ENCODE measurements around the gene GIPC3.
"Not testable (repeated sequence)": the region's sequence is repeated elsewhere in the genome, so short reads cannot be mapped to it uniquely, and the experiment has no call there.

Gene GIPC3

DNA sequence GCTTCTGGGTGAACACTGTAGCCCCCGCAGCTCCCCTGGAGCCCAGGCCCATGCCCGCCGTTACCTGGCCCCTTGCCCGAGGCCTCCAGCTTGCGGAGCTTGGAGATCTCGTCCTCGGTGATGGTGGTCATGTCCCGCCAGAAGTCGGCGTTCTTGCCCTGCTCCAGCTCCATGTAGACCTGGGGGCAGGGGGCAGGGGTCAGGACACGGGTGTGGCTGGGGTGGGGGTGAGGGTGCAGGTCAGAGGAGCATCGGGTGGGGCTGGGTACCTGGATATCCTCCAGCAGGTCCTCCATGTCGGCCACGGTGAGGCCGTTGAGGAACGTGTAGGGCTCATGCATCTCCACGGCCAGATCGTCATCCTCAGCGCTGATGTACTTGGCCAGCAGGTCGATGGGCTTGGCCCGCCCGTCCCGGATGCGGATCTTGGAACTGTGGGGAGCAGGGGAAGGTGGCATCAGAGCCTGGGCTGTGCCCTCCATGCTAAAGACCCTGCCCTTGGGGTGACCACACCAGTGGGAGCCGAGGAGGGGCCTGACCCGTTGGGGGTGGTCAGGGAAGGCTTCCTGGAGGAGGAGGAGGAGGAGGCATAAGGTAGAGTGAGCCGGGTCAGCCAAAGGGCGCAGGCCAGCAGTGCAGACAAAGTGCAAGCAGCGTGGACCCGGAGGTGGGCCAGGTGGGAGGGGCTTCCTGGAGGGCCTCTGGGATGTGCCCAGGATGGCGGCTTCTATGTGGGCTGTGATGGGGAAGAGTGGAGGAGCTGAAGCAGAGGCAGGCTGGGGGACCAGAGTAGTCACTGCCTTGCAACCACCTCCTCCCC, 33.7 kb downstream of the GIPC3 start:
- no peak for DNase-seq (ENCODE audit: low read depth)

DNA sequence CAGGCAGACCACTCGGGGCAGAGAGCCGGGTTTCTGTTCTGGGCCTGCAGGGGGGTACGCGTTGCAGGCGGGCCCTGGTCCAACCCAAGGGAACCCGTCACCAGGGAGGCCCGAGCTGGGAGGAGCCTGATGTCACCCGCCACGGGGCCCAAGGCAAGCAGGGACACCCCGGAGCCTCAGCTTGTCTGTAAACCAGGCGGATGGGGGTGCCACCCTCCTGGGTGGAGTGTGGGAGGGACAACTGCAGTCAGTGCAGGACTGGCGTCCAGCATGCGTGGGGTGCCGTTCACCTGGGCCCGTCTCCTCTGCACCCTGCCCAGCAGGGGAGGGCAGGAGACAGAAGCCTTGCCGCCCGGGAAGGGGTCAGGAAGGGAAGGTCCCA, 34.3 kb downstream of the GIPC3 start:
- no peak for DNase-seq (ENCODE audit: low read depth)

DNA sequence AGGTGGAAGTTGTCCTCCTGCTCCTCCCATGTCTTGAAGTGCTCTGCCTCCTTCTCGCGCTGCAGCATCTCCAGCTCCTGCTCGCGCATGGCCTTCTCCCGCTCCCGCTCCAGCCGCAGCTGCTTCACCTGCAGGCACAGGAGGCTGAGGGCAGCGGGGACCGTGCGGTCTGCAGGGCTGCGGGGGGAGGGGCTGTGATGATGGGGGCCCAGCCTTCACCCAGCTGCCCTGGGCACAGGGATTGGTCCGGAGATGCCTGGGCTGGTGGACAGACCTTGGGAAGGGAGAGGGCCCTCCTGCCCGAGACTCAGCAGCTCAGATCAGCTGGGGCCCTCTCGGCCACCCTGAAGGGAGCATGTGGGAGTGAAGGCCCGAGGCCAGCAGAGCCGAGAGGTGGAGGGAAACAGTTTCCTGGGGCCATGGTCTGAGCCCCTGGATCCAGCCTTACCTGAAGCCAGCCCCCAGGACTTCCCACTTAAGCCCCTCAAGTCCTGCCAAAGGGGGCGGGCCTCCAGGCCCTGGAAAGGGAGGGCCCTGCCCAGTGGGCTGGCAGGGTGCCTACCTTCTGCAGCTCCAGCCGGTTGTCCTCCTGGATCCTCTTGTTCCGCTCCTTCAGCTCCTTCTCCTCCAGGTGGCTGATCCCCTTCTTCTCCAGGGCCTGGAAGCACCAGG, 35.0 kb downstream of the GIPC3 start:
- DNase-seq (ENCODE audit: low read depth), result no peak

GRCh38 chr19:3620817-3621547, 35.7 kb downstream of the GIPC3 start:
- DNase-seq (ENCODE audit: low read depth), result no peak

- no peak for DNase-seq (ENCODE audit: low read depth)
These were observed 36.4 kb downstream of the GIPC3 start for GRCh38 chr19:3621689-3622088.

DNA sequence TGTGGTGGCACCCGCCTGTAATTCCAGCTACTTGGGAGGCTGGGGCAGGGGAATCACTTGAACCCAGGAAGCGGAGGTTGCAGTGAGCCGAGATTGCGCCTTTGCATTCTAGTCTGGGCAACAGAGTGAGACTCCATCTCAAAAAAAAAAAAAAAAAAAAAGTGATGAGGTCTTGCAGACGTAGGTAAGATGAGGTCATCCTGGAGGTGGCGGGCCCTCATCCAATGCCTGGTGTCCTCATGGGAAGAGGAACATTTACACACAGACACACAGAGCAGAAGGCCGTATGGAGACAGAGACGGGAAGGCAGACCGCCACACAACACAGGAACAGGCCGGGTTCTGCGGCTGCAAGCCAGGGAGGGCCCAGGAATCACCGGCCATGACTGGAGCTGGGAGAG, 36.9 kb downstream of the GIPC3 start:
- DNase-seq (ENCODE audit: low read depth), result no peak

- no peak for DNase-seq (ENCODE audit: low read depth)
These were observed 38.4 kb downstream of the GIPC3 start for GRCh38 chr19:3623716-3624115.

- DNase-seq (ENCODE audit: low read depth), result no peak
These were observed 40.8 kb downstream of the GIPC3 start for GRCh38 chr19:3625996-3626472.

GRCh38 chr19:3626473-3627350, 41.4 kb downstream of the GIPC3 start, which contains the start of gene CACTIN:
CACTIN (minus strand) TSS chr19:3626790; CDS start chr19:3626762, 28 bp downstream.
- peak; percentile 98 for DNase-seq (ENCODE audit: low read depth)

GRCh38 chr19:3627351-3627723, 42.1 kb downstream of the GIPC3 start:
- no peak for DNase-seq (ENCODE audit: low read depth)

DNA sequence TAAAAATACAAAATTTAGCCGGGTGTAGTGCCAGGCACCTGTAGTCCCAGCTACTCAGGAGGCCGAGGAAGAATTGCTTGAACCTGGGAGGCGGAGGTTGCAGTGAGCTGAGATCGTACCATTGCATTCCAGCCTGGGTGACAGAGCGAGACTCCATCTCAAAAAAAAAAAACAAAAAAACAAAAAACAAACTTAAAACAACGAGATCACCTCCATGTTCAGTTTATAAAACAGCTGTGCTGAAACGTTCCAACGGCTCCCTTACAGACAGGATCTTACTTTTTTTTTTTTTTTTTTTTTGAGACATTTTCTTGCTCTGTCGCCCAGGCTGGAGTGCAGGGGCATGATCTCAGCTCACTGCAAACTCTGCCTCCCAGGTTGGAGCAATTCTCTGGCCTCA, 43.5 kb downstream of the GIPC3 start:
- not testable (repeated sequence) for DNase-seq (ENCODE audit: low read depth)

GRCh38 chr19:3631053-3631861, 46.0 kb downstream of the GIPC3 start:
- DNase-seq (ENCODE audit: low read depth), result no peak

DNA sequence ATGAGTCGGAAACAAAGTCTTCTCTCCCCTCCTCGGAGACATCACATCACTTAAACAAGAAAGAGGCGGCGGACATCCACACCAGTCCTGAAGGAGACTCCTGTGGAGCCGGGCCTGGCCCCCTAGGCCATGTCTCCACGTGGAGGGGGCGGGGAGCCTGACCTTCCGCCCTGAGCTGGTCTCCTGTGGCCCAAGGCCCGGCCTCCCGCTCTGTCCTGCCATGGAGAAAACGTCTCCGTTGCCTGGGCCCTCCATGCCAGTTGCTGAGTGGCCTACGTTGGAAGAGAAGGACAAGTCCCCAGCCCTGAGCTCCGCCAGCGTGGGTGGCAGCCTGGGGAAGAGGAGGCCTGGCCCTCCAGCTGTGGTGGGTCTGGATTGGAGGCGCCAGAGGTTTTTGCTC, 46.8 kb downstream of the GIPC3 start:
- no peak for DNase-seq (ENCODE audit: low read depth)

DNA sequence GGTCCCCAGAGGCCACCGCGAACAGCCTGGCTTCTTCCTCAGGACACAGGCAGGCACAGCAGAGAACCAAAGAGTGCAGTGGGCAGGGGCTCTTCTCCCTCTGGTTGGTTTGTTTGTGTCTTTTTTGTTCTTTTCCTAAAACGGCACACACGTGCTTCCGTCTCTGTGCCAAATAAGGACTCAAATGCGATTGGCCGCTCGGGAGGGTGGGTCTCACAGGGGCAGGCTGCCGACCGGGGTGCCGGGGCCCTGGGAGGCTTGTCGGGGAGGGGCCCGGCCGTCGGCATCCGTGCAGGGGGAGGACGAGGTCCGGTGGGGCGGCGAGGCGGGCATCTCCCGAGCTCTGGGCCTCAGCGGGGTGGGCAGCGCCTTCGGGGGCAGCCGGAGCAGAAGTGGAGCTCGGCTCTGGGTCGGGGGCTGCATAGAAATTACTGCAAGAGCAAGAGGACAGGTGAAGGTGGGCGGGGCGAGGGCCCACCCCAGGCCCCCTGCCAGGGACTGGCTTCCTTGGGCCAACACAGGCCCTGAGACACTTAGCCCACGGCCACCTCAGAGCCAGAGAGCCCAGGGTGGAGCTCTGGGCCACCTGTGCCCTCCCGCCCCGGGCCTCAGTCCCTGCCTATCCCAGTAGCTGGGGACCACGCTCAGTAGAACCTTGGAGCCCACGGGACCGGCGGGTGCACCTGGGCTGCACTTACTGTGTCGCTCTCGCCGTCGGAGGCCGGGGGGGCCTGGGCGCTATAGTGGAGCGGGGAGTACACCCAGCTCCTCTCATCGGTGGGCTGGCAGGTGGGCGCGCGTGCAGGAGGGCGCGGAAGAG, 47.7 kb downstream of the GIPC3 start:
- DNase-seq (ENCODE audit: low read depth), result no peak

GRCh38 chr19:3633559-3633988, 48.3 kb downstream of the GIPC3 start:
- DNase-seq (ENCODE audit: low read depth), result no peak

GRCh38 chr19:3634496-3635045, 49.3 kb downstream of the GIPC3 start:
- no peak for DNase-seq (ENCODE audit: low read depth)

DNA sequence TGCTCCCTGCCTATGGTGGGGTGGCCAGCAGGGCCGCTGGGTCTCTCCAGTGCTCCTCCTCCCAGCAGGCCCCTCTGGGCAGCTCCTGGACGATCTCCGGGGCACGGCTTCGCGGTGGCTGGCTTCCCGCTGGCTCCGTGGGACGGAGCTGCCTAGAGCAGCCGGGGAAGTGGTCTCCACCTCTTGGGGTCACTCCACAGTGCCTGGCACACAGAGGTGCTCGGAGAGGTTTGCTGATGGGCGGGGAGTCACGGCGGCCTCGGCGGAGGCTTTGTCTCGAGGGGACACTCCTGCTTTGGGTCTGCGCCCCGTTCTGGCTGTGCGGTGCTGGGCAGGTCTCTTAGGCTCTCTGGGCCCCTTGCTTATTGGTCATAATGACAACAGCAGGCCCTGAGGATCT, 51.2 kb downstream of the GIPC3 start:
- no peak for DNase-seq (ENCODE audit: low read depth)

GRCh38 chr19:3636962-3637361, 51.7 kb downstream of the GIPC3 start:
- no peak for DNase-seq (ENCODE audit: low read depth)

DNA sequence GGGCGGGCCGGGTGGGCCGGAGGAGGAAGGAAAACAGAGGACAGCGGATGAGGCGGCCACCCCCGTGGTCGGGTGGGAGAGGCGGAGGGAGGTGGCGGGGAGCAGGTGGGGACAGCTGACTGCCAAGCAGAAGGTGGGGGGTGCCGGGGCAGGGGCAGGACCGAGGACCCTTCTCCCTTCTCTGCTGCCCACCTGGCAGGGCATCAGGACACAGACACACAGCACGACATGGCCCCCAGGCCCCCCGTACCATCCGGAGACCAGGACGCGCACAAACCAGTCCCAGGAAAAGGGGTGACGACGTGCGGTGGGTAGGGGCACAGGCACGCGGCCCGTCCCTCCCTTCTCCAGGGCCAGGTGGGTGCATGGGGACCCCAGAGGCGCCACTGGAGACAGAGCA, 52.3 kb downstream of the GIPC3 start:
- no peak for DNase-seq (ENCODE audit: low read depth)
